GM21367 (cell line): ENCODE measurements around the gene ZBTB44.

ENCODE experiments used
- ATAC-seq: cut with Tn5 transposase; IDR thresholded peaks from one replicate; pipeline ENCODE4 v1.9.1; 2021; ENCODE audit not compliant: unreplicated experiment

The ZBTB44 gene

DNA sequence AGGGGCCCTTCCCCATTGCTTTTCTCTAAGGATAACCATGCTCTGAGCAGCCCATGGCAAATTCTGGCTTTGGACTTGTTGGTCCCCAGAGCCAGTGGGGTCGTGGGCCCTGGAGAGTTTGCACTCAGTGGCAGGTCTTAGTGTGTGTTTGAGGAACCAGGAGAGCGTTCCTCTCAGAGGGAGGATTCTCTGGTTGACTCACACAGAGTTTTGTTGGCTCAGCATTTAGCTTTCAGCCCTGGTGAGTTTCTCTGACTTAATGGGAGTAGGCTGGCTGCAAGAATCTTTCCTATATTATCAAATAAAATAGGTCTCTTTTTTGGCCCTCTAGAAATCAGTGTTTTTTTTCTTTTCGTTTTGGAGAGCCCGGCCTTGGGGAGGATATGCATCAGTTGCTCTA, 134.2 kb downstream of the ZBTB44 start:
- ATAC-seq, result no peak

DNA sequence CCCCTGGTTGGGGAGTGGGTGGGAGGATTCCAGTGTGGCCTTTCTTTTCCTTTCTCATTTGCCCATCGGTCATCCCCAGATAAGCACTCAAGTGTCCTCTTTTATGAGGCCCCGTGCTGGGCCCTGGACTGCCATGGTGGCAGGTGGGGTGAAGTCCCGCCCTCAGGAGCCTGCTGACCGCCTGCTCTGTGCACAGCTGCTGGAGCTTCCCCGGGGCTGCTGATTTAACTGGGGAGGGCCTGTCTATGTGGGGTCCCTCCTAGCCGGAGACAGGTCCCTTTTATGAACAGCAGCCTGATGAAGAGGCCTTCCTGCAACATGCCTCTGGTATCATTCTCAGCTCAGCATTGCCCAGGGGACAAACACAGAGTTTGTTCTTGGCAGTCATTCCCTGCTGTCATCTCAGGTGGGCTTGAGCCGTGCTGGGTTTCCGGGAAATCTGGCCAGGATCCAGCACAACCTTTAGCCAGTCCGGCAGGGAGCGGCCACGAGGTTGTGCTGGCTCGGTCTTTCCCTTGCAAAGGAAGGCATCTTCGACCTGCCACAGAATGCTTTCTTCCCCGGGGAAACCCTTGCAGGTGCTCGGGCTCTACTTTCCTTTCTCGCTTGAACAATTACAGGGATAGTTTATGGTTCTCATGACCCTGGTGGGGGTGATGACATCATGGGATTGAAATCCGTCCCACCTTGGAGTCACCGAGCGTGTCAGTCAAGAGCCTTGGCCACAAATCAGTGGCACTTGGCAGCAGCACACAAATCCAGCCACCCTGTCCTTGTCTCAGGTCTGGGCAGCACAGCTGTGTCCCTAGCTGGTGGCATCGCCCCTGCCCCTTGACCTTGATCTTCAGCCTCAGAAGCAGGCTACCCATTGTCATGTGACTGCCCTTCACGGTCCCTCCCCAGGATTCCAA, 135.1 kb downstream of the ZBTB44 start:
- ATAC-seq, result no peak

- ATAC-seq, result no peak
Observed at GRCh38 chr11:130178441-130179339, 136.0 kb downstream of the ZBTB44 start.

- ATAC-seq, result no peak
Observed at GRCh38 chr11:130177782-130178181, 136.9 kb downstream of the ZBTB44 start.
